Endothelial cell (in vitro differentiated cells): ENCODE data around the gene STARD13. TPM values are rescaled to one million over a fixed set of nuclear protein-coding genes. Genes with fewer than 3 reads are reported as not detected.

ENCODE experiments used
- DNase-seq: peaks from one replicate; pipeline ENCODE4 v3.0.0; 2021; ENCODE audit warnings: low spot score
- H3K27ac Mint-ChIP-seq: one replicate; pipeline ENCODE4 v1.8.0; 2021; ENCODE audit warnings: mixed read lengths, inconsistent platforms; ENCODE audit not compliant: unreplicated experiment
- H3K27me3 Mint-ChIP-seq: one replicate; pipeline ENCODE4 v1.8.0; 2021; ENCODE audit warnings: mild to moderate bottlenecking, moderate library complexity, mixed read lengths, inconsistent platforms; ENCODE audit not compliant: unreplicated experiment
- H3K36me3 Mint-ChIP-seq: one replicate; pipeline ENCODE4 v1.8.0; 2021; ENCODE audit warnings: mild to moderate bottlenecking, low read depth, mixed read lengths, inconsistent platforms; ENCODE audit not compliant: unreplicated experiment
- H3K4me1 Mint-ChIP-seq: one replicate; pipeline ENCODE4 v1.8.0; 2021; ENCODE audit warnings: mild to moderate bottlenecking, mixed read lengths, inconsistent platforms; ENCODE audit not compliant: unreplicated experiment
- H3K4me3 Mint-ChIP-seq: one replicate; pipeline ENCODE4 v1.8.0; 2021; ENCODE audit warnings: mild to moderate bottlenecking, mixed read lengths, inconsistent platforms; ENCODE audit not compliant: unreplicated experiment
- H3K9me3 Mint-ChIP-seq: one replicate; pipeline ENCODE4 v1.8.0; 2021; ENCODE audit warnings: mixed read lengths, inconsistent platforms; ENCODE audit not compliant: unreplicated experiment
- total RNA-seq: library from RNA; stranded (reverse); fragmentation: NEBNext Ultra II Directional; extraction: Animal tissue kit (Norgen Biotek cat#: 25700); gene quantifications from one replicate; pipeline ENCODE4 v1.2.1, GENCODE V29; 2021; ENCODE audit not compliant: unreplicated experiment
- TF ChIP-seq, protein P1 (sequence below): fragments of 200-600 bp; sonication (generic); IDR thresholded peaks from one replicate; pipeline ENCODE4 v1.5.0; 2021; ENCODE audit warnings: antibody characterized with exemption; ENCODE audit not compliant: unreplicated experiment

The STARD13 gene
- total RNA-seq, 1 donor from 2014 or later, result 63.8 TPM

- H3K4me3 Mint-ChIP-seq, result no peak overlapping the region
- no peaks in the 10 kb centered on the region for H3K9me3 Mint-ChIP-seq
- TF ChIP-seq, protein P1, sequence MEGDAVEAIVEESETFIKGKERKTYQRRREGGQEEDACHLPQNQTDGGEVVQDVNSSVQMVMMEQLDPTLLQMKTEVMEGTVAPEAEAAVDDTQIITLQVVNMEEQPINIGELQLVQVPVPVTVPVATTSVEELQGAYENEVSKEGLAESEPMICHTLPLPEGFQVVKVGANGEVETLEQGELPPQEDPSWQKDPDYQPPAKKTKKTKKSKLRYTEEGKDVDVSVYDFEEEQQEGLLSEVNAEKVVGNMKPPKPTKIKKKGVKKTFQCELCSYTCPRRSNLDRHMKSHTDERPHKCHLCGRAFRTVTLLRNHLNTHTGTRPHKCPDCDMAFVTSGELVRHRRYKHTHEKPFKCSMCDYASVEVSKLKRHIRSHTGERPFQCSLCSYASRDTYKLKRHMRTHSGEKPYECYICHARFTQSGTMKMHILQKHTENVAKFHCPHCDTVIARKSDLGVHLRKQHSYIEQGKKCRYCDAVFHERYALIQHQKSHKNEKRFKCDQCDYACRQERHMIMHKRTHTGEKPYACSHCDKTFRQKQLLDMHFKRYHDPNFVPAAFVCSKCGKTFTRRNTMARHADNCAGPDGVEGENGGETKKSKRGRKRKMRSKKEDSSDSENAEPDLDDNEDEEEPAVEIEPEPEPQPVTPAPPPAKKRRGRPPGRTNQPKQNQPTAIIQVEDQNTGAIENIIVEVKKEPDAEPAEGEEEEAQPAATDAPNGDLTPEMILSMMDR, result no peak
- peaks cover 30% of the 10 kb centered on the region for H3K4me1 Mint-ChIP-seq
- H3K27ac Mint-ChIP-seq, result no peak overlapping the region
- H3K36me3 Mint-ChIP-seq, result peaks cover 8% of the 10 kb centered on the region
- DNase-seq, result no peak
- H3K27me3 Mint-ChIP-seq, result peaks cover 5% of the 10 kb centered on the region
Observed at GRCh38 chr13:33257841-33258807, 27.4 kb downstream of the STARD13 start.

DNA sequence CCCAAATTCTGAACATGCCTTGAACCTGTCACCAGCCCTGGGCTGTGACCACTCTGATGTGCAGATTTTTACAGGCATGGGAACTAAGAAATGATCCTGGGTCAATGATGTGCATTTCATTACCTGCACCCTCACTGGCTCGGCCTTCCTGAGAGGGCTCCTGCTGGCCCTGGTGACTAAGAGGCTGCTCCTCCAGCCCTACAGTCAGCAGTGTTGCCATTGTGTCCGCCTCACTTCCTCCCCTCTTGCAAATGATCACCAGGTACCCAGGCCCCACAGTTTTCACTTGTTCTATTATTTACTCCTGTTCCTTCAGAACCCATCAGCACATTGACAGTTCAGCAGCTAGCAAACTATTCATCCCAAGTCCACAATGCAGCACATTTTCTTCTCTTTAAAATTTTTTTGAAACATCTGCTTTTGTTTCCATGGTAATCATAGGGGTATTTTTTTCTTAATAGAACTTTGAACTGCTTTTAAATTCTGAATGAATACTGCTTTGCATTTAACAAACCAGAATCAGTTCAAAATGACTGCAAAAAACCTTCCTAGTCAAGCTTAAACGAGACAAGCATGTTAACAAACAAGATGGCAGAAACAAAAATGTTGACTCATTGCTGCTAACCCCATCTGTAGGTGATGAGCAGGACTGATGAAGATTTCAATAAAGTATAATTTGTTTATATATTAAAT, 29.3 kb downstream of the STARD13 start:
- Mint-ChIP-seq H3K4me3 (no peak overlapping the region), H3K36me3 (peaks cover 12% of the 10 kb centered on the region), H3K27ac (no peak overlapping the region), H3K4me1 (peaks cover 21% of the 10 kb centered on the region), H3K9me3 (no peaks in the 10 kb centered on the region), H3K27me3 (peaks cover 5% of the 10 kb centered on the region)
- no peak for DNase-seq
- TF ChIP-seq, protein P1, result no peak

DNA sequence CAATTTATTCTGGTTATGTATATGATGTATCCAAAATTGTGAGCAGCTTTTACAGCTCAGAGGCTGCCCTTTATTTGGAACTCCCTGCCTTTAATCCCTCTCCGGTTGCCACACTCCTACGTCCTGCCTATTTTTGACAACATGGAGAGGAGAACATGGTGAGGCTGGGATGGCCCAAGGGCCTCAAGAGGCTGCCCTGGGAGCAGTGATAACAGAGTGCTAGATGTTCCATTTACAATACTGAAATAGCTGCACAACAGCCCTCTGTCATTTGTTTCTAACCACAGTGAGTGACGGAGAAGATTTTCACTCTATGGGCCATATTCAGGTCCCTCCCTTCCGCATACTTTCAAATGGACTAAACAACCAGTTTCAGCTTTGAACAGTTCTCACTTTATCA, 33.4 kb downstream of the STARD13 start:
- Mint-ChIP-seq H3K4me3 (no peak overlapping the region), H3K27ac (no peak overlapping the region)
- TF ChIP-seq, protein P1, result no peak

DNA sequence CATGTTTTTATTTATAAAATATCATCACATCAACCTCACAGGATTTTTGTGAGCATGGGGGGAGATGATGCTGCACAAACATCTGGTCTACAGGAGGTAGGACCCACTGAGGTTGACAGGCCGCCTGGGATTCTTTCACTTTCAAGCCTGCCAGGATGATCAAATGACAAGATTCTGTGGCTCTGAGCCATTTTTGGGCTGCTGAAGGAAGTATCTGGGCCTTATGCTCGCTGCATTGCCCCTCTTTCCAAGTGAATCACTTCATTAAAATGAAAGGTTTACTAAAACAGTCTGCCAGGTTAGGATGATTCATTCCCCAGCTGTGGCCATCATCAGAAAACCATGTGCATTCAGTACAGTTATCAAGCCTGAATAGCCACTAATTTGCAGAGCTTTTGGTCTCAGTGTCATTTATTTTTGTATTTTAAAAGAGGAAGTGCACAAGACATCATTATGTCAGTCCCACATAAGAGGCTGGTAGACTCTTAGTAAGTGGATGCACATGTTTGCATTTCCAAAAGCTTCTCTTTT, 34.4 kb downstream of the STARD13 start:
- peaks cover 7% of the 10 kb centered on the region for H3K4me1 Mint-ChIP-seq
- DNase-seq, result no peak
- H3K27me3 Mint-ChIP-seq, result peaks cover 5% of the 10 kb centered on the region
- H3K4me3 Mint-ChIP-seq, result no peak overlapping the region
- TF ChIP-seq, protein P1, result no peak
- H3K36me3 Mint-ChIP-seq, result peaks cover 12% of the 10 kb centered on the region
- H3K27ac Mint-ChIP-seq, result no peak overlapping the region
- no peaks in the 10 kb centered on the region for H3K9me3 Mint-ChIP-seq

More for the DNA sequence above, 33.4 kb downstream of the STARD13 start:
- no peaks in the 10 kb centered on the region for H3K9me3 Mint-ChIP-seq
- peaks cover 5% of the 10 kb centered on the region for H3K27me3 Mint-ChIP-seq
- H3K4me1 Mint-ChIP-seq, result peaks cover 10% of the 10 kb centered on the region
- DNase-seq, result no peak
- peaks cover 12% of the 10 kb centered on the region for H3K36me3 Mint-ChIP-seq
